ENCODE data around the gene SIRT2.
"Not testable (repeated sequence)": the region's sequence is repeated elsewhere in the genome, so short reads cannot be mapped to it uniquely, and the experiment has no call there.

The SIRT2 gene

GRCh38 chr19:38869160-38869835 lies 30.1 kb downstream of the SIRT2 start:
- no peak for DNase-seq
- peak overlapping the region; percentile 5 to 10 for H3K27ac ChIP-seq
- H3K27me3 ChIP-seq = no peaks in the 10 kb centered on the region
- peak overlapping the region; percentile 46 to 59 for H3K4me3 ChIP-seq
- H3K9me3 ChIP-seq = no peaks in the 10 kb centered on the region
- no peaks in the 10 kb centered on the region for H3K36me3 ChIP-seq
- TF ChIP-seq CTCF (IDR thresholded peaks at IDR 0.05) = no peak
- intact Hi-C loops (cut with DNase I; ENCODE audit: low total_unique reads) = no loop called here
- H3K4me1 ChIP-seq = peaks cover 0 to 19% (median 14%) of the 10 kb centered on the region in 4 donors

- Histone ChIP-seq H3K4me1 (peaks cover 0 to 19% (median 14%) of the 10 kb centered on the region in 4 donors), H3K27me3 (no peaks in the 10 kb centered on the region), H3K9me3 (no peaks in the 10 kb centered on the region), H3K27ac (no peak overlapping the region), H3K4me3 (no peak overlapping the region), H3K36me3 (no peaks in the 10 kb centered on the region)
- no peak for DNase-seq
- TF ChIP-seq CTCF (IDR thresholded peaks at IDR 0.05) = no peak
- intact Hi-C loops (cut with DNase I; ENCODE audit: low total_unique reads) = no loop called here
Measured at GRCh38 chr19:38868551-38868950, 30.9 kb downstream of the SIRT2 start.

GRCh38 chr19:38867171-38867780 lies 32.1 kb downstream of the SIRT2 start:
- no peaks in the 10 kb centered on the region for H3K36me3 ChIP-seq
- no peak overlapping the region for H3K4me3 ChIP-seq
- H3K4me1 ChIP-seq = peaks cover 0 to 22% (median 16%) of the 10 kb centered on the region in 4 donors
- H3K27me3 ChIP-seq = no peaks in the 10 kb centered on the region
- no peak for TF ChIP-seq CTCF (IDR thresholded peaks at IDR 0.05)
- no peak overlapping the region for H3K27ac ChIP-seq
- intact Hi-C loops (cut with DNase I; ENCODE audit: low total_unique reads) = no loop called here
- no peak for DNase-seq
- H3K9me3 ChIP-seq = no peaks in the 10 kb centered on the region

- Histone ChIP-seq H3K27ac (no peak overlapping the region), H3K36me3 (no peaks in the 10 kb centered on the region), H3K27me3 (peaks cover 0 to 3% of the 10 kb centered on the region in 2 donors), H3K4me3 (no peak overlapping the region), H3K4me1 (peaks cover 0 to 12% (median 0%) of the 10 kb centered on the region in 4 donors), H3K9me3 (no peaks in the 10 kb centered on the region)
- intact Hi-C loops (cut with DNase I; ENCODE audit: low total_unique reads) = no loop called here
- TF ChIP-seq CTCF (IDR thresholded peaks at IDR 0.05) = no peak
- peak in 1 of 2 donors; percentile 48 for DNase-seq
Measured at GRCh38 chr19:38862321-38863059, 36.9 kb downstream of the SIRT2 start.

GRCh38 chr19:38861368-38861767 lies 38.0 kb downstream of the SIRT2 start:
- Histone ChIP-seq H3K4me1 (peaks cover 0 to 12% (median 0%) of the 10 kb centered on the region in 4 donors), H3K4me3 (no peak overlapping the region), H3K27me3 (peaks cover 0 to 3% of the 10 kb centered on the region in 2 donors), H3K36me3 (no peaks in the 10 kb centered on the region), H3K9me3 (no peaks in the 10 kb centered on the region), H3K27ac (no peak overlapping the region)
- intact Hi-C loops (cut with DNase I; ENCODE audit: low total_unique reads) = no loop called here
- TF ChIP-seq CTCF (IDR thresholded peaks at IDR 0.05) = no peak
- DNase-seq = no peak

GRCh38 chr19:38859631-38860204 lies 39.7 kb downstream of the SIRT2 start:
- DNase-seq; H3K36me3 ChIP-seq; intact Hi-C loops (cut with DNase I; ENCODE audit: low total_unique reads); H3K27me3 ChIP-seq; H3K27ac ChIP-seq; H3K9me3 ChIP-seq; H3K4me3 ChIP-seq: not testable (repeated sequence)
- H3K4me1 ChIP-seq = peaks cover 0 to 12% (median 0%) of the 10 kb centered on the region in 4 donors

All from tibial artery (tissue), 4 donors.